Activated CD8-positive, alpha-beta memory T cell treated with anti-CD3 and anti-CD28 coated beads, Interleukin-2, amount 50 U/mL, for 1 hour (primary cell): ENCODE results near the gene SPANXN2.
"Not testable (repeated sequence)": the region's sequence is repeated elsewhere in the genome, so short reads cannot be mapped to it uniquely, and the experiment has no call there.

Experiments
- DNase-seq: peaks from one replicate; pipeline ENCODE4 v3.0.0-alpha.2; 2020; ENCODE audit errors: extremely low read depth

Gene SPANXN2

DNA sequence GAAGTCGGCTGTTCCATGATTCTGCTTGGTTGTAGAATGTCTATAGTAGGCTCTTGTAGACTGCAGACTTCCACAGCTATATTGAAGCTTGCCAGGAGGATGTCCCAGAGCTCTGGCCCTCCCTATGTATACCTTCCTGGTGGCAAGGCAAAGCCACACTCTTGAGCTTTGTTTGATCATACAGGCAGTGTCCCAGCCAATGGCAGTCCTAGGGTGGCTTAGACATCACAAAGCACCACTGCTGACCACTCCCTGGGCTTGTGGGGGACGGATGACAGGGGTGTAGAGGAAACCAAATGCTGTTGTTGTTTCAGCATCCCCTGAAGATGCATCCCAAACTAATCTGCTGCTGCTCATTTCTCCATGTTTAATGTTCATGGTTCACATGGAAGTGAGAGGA is at the start of gene SPANXN2:
SPANXN2 (minus strand) TSS at position 101 of the 400 bp plus-strand sequence; CDS start at position 17, 84 bp downstream.
- DNase-seq, result not testable (repeated sequence)

- no peak for DNase-seq
These were observed 48.4 kb upstream of the SPANXN2 start for GRCh38 chrX:143768976-143769375.

DNA sequence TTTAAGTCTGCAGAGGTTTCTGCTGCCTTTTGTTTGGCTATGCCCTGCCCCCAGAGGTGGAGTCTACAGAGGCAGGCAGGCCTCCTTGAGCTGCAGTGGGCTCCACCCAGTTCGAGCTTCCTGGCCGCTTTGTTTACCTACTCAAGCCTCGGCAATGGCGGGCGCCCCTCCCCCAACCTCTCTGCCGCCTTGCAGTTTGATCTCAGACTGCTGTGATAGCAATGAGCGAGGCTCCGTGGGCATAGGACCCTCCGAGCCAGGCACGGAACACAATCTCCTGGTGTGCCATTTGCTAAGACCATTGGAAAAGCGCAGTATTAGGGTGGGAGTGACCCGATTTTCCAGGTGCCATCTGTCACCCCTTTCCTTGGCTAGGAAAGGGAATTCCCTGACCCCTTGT is 47.2 kb upstream of the SPANXN2 start:
- DNase-seq, result not testable (repeated sequence)

DNA sequence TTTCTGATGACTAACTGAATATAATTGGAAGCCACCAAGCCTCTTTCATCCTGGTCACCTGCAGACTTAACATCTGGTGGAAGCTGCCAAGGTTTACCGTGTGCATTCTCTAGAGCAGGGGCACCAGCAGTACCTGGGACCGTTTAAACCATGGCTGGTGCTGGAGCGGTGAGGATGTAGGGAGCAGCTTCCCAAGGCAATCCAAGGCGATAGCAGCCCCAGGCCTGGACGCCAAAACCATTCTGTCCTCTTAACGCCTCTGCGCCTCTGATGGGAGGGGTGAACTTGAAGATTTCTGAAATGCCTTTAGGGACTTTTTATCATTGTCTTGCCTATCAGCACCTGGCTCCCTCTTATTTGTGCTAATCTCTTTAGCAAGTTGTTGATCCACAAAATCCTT is 37.3 kb upstream of the SPANXN2 start:
- DNase-seq, result no peak

- no peak for DNase-seq
These were observed 36.8 kb upstream of the SPANXN2 start for GRCh38 chrX:143757375-143757774.

DNA sequence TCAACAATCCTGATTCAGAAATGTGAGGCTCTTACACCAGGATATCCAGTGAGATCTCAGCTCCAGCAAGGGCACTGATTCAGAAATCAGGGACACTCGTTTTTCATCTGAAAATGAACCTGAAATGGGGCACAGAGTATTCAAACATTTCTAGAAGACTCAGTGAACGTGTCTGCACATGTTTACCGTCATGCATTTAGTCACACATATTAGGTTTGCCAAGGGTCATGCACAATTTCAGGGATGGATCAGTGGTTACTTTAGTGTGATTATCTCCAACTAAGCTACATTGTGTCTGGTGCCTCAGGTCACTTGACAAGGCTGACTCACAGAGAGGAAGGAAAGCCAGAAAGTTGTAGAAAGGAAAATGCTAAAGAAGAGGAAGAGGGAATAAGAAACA is 33.6 kb upstream of the SPANXN2 start:
- DNase-seq, result no peak

- no peak for DNase-seq
These were observed 13.3 kb upstream of the SPANXN2 start for GRCh38 chrX:143733866-143734265.

GRCh38 chrX:143726296-143726695 is 5.7 kb upstream of the SPANXN2 start:
- DNase-seq, result no peak

DNA sequence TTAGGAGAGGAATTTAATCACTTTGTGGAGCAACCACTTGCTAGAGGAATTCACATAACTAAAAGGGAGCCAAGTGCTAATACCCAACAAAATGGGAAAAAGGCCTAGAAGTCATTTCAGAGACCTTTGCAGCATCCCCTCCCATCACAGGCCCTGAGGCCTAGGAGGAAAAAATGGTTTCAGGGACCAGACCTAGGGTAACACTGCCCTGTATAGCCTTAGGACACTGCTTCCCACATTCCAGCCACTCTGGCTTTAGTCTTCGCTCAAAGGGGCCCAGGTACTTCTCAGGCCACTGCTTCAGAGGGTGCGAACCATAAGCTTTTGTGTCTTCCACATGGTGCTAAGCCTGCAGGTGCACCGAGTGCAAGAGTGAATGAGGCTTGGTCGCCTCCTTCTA is 19.1 kb downstream of the SPANXN2 start:
- DNase-seq, result no peak

DNA sequence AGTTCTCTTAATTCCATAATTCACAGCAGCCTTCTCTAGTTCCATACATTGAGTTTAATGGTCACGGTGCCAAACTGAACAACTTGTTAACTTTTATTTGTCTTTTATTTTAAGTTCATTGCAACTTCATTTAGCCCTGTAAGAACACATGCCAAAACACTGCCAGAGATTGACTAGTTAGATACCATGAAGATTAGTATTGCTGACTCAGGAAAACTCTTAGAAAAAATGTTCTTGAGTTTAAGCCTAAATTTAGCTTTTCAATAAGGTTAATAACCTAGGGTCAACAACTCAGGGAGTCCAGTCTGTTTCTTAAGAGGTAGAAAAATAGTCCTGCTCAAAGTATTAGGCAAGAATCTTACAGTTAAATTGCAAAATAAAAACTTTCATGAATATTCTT is 25.7 kb downstream of the SPANXN2 start:
- DNase-seq, result no peak

DNA sequence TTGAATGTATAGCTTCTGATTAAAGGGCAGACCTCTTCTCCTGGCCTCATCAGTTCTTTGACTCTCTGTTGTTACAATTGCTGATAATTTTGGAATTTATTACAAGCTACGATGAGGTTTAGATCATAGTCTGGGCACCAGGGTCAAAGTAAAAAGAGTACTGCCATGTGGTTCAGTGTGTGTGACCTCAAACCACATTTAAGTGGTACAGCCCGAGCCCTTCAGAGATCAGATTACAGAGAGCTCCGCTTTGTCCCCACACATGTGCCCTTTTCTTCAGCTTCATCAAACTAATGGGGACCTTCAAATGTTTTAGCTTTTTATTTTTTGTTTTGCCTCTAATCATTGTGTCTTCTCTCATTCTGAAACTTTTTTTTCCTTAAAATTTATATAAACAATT is 37.1 kb downstream of the SPANXN2 start:
- no peak for DNase-seq

DNA sequence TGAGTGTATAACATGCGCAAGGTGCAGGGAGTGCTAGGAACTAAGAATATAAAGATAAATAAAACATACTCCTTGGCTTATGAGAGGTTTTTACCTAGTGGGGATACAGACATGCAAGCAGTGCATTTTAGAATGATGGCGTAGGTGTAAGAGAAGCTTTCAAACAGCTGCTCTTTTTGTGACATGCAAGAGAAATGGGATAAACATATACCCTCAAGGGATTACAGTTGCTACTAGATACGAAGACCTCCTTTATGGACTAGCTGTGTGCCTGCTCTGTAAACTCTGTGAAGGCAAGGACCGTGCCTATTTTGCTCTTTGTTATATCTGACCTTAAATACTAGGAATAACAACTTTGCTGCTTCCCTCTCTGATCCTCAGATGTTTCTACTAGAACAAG is 45.6 kb downstream of the SPANXN2 start:
- DNase-seq, result no peak

DNA sequence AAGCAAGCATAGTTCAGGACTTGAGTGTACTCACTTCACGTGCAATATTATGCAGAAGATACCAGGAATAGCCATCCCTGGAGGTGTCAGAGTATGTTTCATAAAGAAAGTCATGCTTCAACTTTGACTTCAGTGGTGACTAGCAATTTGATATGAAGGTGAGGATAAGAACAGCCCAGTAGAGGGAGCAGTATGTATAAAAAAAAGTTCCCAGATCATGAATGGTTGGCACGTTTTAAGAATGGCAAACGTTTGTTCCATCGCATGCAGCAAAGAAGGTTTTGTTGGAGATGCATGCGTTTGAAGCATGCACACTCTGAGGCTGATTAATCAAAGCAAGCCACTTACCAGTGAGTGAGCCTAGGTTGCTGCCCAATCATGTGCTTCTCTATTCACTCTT is 51.2 kb downstream of the SPANXN2 start:
- DNase-seq, result no peak

- DNase-seq, result no peak
These were observed 56.2 kb downstream of the SPANXN2 start for GRCh38 chrX:143664302-143664701.

- DNase-seq, result no peak
These were observed 56.8 kb downstream of the SPANXN2 start for GRCh38 chrX:143663755-143664154.
